RPMI8226 (cell line): ENCODE data around the gene PTPRK.

Experiments
- DNase-seq: peaks from one replicate; pipeline ENCODE4 v3.0.0-alpha.2; 2015

The PTPRK gene

GRCh38 chr6:128241216-128241615 is 279.2 kb downstream of the PTPRK start:
- no peak for DNase-seq

- no peak for DNase-seq
Observed at GRCh38 chr6:128240024-128240428, 280.4 kb downstream of the PTPRK start.

- DNase-seq, result no peak
Observed at GRCh38 chr6:128239146-128239545, 281.3 kb downstream of the PTPRK start.

- DNase-seq, result no peak
Observed at GRCh38 chr6:128238225-128238624, 282.2 kb downstream of the PTPRK start.

GRCh38 chr6:128235556-128235955 is 284.8 kb downstream of the PTPRK start:
- DNase-seq, result no peak

GRCh38 chr6:128233531-128233930 is 286.9 kb downstream of the PTPRK start:
- DNase-seq, result no peak

- DNase-seq, result no peak
Observed at GRCh38 chr6:128230267-128230989, 290.0 kb downstream of the PTPRK start.

GRCh38 chr6:128225612-128226011 is 294.8 kb downstream of the PTPRK start:
- DNase-seq, result no peak

GRCh38 chr6:128216917-128217316 is 303.5 kb downstream of the PTPRK start:
- DNase-seq, result no peak

GRCh38 chr6:128209771-128210170 is 310.6 kb downstream of the PTPRK start:
- DNase-seq, result no peak

GRCh38 chr6:128208851-128209580 is 311.4 kb downstream of the PTPRK start:
- no peak for DNase-seq

GRCh38 chr6:128208078-128208477 is 312.3 kb downstream of the PTPRK start:
- DNase-seq, result no peak

- DNase-seq, result no peak
Observed at GRCh38 chr6:128206610-128207426, 313.6 kb downstream of the PTPRK start.

GRCh38 chr6:128204616-128205015 is 315.8 kb downstream of the PTPRK start:
- no peak for DNase-seq

GRCh38 chr6:128202169-128202765 is 318.1 kb downstream of the PTPRK start:
- no peak for DNase-seq

GRCh38 chr6:128200789-128201188 is 319.6 kb downstream of the PTPRK start:
- no peak for DNase-seq

- DNase-seq, result no peak
Observed at GRCh38 chr6:128199461-128199860, 320.9 kb downstream of the PTPRK start.

GRCh38 chr6:128192972-128193371 is 327.4 kb downstream of the PTPRK start:
- no peak for DNase-seq

- no peak for DNase-seq
Observed at GRCh38 chr6:128188678-128189077, 331.7 kb downstream of the PTPRK start.

- DNase-seq, result no peak
Observed at GRCh38 chr6:128186729-128187128, 333.7 kb downstream of the PTPRK start.

- DNase-seq, result no peak
Observed at GRCh38 chr6:128179876-128180438, 340.4 kb downstream of the PTPRK start.

GRCh38 chr6:128174724-128175123 is 345.7 kb downstream of the PTPRK start:
- no peak for DNase-seq
